DOHH2 (cell line): ENCODE results near the gene JAG2.

ENCODE experiments used
- H3F3A ChIP-seq: fragments of 200-600 bp; sonication (generic), shearing (Covaris generic); 2 replicates; pipeline ENCODE4 v1.6.0; 2016; ENCODE audit warnings: antibody characterized with exemption, mild to moderate bottlenecking; ENCODE audit not compliant: control insufficient read depth, insufficient read depth
- H3K27ac ChIP-seq: fragments of 200-600 bp; sonication (generic); 2 replicates; pipeline ENCODE4 v1.5.1; 2014; ENCODE audit warnings: low read depth, mild to moderate bottlenecking, low read length, moderate library complexity
- H3K27me3 ChIP-seq: fragments of 200-600 bp; sonication (generic); 2 replicates; pipeline ENCODE4 v1.6.1; 2014; ENCODE audit warnings: mild to moderate bottlenecking, low read length, mixed read lengths; ENCODE audit not compliant: control insufficient read depth
- H3K36me3 ChIP-seq: fragments of 200-600 bp; sonication (generic); 2 replicates; pipeline ENCODE4 v1.6.1; 2014; ENCODE audit warnings: mild to moderate bottlenecking, low read length, moderate library complexity, mixed read lengths; ENCODE audit not compliant: control insufficient read depth
- H3K4me1 ChIP-seq: fragments of 200-600 bp; sonication (generic); 2 replicates; pipeline ENCODE4 v1.6.1; 2014; ENCODE audit warnings: mild to moderate bottlenecking, low read length, mixed read lengths; ENCODE audit not compliant: control insufficient read depth
- H3K4me2 ChIP-seq: fragments of 200-600 bp; sonication (generic); 2 replicates; pipeline ENCODE4 v1.6.0; 2014; ENCODE audit warnings: mild to moderate bottlenecking, low read length, moderate library complexity
- H3K4me3 ChIP-seq: fragments of 200-600 bp; sonication (generic); 2 replicates; pipeline ENCODE4 v1.5.1; 2014; ENCODE audit warnings: mild to moderate bottlenecking, low read length, mixed read lengths
- H3K79me2 ChIP-seq: fragments of 200-600 bp; sonication (generic); 2 replicates; pipeline ENCODE4 v1.6.1; 2014; ENCODE audit warnings: mild to moderate bottlenecking, low read length, mixed read lengths; ENCODE audit not compliant: control insufficient read depth
- H3K9me2 ChIP-seq: fragments of 200-600 bp; sonication (generic); replicated peaks from 2 replicates; pipeline ENCODE4 v1.6.1; 2014; ENCODE audit warnings: mild to moderate bottlenecking, low read length, mixed read lengths; ENCODE audit not compliant: control insufficient read depth
- H3K9me3 ChIP-seq: fragments of 200-600 bp; sonication (generic); 2 replicates; pipeline ENCODE4 v1.6.1; 2014; ENCODE audit warnings: antibody characterized with exemption, low read length, mixed read lengths; ENCODE audit not compliant: control insufficient read depth, insufficient read depth
- H4K20me1 ChIP-seq: fragments of 200-600 bp; sonication (generic); 2 replicates; pipeline ENCODE4 v1.6.0; 2014; ENCODE audit warnings: low read depth, mild to moderate bottlenecking, antibody characterized with exemption, low read length, moderate library complexity; ENCODE audit not compliant: control insufficient read depth, insufficient read depth
- CTCF ChIP-seq: fragments of 200-600 bp; sonication (generic); IDR thresholded peaks from one replicate; pipeline ENCODE4 v1.5.1; 2014; ENCODE audit warnings: antibody characterized with exemption, mild to moderate bottlenecking, low read depth, low read length; ENCODE audit not compliant: poor library complexity, severe bottlenecking
- EZH2phosphoT487 ChIP-seq: fragments of 200-600 bp; sonication (generic); IDR thresholded peaks from 2 replicates; pipeline ENCODE4 v1.6.1; 2017; ENCODE audit warnings: borderline replicate concordance, mild to moderate bottlenecking, antibody characterized with exemption, low read length, moderate library complexity, mixed read lengths

Gene JAG2

GRCh38 chr14:105165761-105166485, 2.7 kb downstream of the JAG2 start:
- Histone ChIP-seq H3K27ac (no peak overlapping the region), H3K4me1 (peaks cover 9% of the 10 kb centered on the region), H3K36me3 (no peaks in the 10 kb centered on the region), H3F3A (no peaks in the 10 kb centered on the region), H3K4me2 (no peak overlapping the region), H3K9me3 (no peaks in the 10 kb centered on the region), H3K4me3 (no peak overlapping the region), H3K79me2 (no peaks in the 10 kb centered on the region), H3K27me3 (peaks cover 33% of the 10 kb centered on the region), H4K20me1 (no peaks in the 10 kb centered on the region), H3K9me2 (no peaks in the 10 kb centered on the region)
- TF ChIP-seq CTCF, result no peak
- TF ChIP-seq EZH2phosphoT487, result no peak

GRCh38 chr14:105165134-105165704, 3.4 kb downstream of the JAG2 start:
- Histone ChIP-seq H3K79me2 (no peaks in the 10 kb centered on the region), H3K36me3 (no peaks in the 10 kb centered on the region), H3K9me3 (no peaks in the 10 kb centered on the region), H4K20me1 (no peaks in the 10 kb centered on the region), H3K9me2 (no peaks in the 10 kb centered on the region), H3K27me3 (peaks cover 27% of the 10 kb centered on the region), H3K4me3 (no peak overlapping the region), H3K4me2 (no peak overlapping the region), H3K27ac (no peak overlapping the region), H3K4me1 (peaks cover 3% of the 10 kb centered on the region), H3F3A (no peaks in the 10 kb centered on the region)
- no peak for TF ChIP-seq EZH2phosphoT487
- peak; percentile 7 for TF ChIP-seq CTCF

- H3K4me2 ChIP-seq, result no peak overlapping the region
Measured at GRCh38 chr14:105163040-105163742, 5.4 kb downstream of the JAG2 start.

More at GRCh38 chr14:105163040-105163742, 5.4 kb downstream of the JAG2 start:
- H4K20me1 ChIP-seq, result no peaks in the 10 kb centered on the region
- H3K4me1 ChIP-seq, result peaks cover 3% of the 10 kb centered on the region
- no peaks in the 10 kb centered on the region for H3K9me2 ChIP-seq
- no peak overlapping the region for H3K4me3 ChIP-seq
- H3K79me2 ChIP-seq, result no peaks in the 10 kb centered on the region
- TF ChIP-seq CTCF (no peak), EZH2phosphoT487 (no peak)
- H3F3A ChIP-seq, result no peaks in the 10 kb centered on the region
- H3K27ac ChIP-seq, result no peak overlapping the region
- peaks cover 13% of the 10 kb centered on the region for H3K27me3 ChIP-seq
- H3K36me3 ChIP-seq, result no peaks in the 10 kb centered on the region
- no peaks in the 10 kb centered on the region for H3K9me3 ChIP-seq
